H9 (cell line): ENCODE measurements around the gene TNKS1BP1. TPM values are rescaled to one million over a fixed set of nuclear protein-coding genes. Genes with fewer than 3 reads are reported as not detected.

Experiments used
- DNase-seq: peaks from one replicate; pipeline ENCODE4 v3.0.0-alpha.2; 2017
- H2AFZ ChIP-seq: one replicate; pipeline ENCODE4 v1.6.1; 2013; ENCODE audit warnings: mild to moderate bottlenecking, low read length, control low read depth, moderate library complexity
- H2AK5ac ChIP-seq: 2 replicates; pipeline ENCODE4 v1.6.1; 2013; ENCODE audit warnings: low read length, control low read depth, mixed read lengths; ENCODE audit not compliant: insufficient read length
- H2BK120ac ChIP-seq: one replicate; pipeline ENCODE4 v1.6.1; 2013; ENCODE audit warnings: low read depth, mild to moderate bottlenecking, low read length, control low read depth, inconsistent platforms; ENCODE audit not compliant: poor library complexity, severe bottlenecking
- H2BK12ac ChIP-seq: 2 replicates; pipeline ENCODE4 v1.6.1; 2013; ENCODE audit warnings: low read length, control low read depth, mixed read lengths, low read depth; ENCODE audit not compliant: insufficient read length
- H2BK15ac ChIP-seq: 2 replicates; pipeline ENCODE4 v1.6.1; 2013; ENCODE audit warnings: low read depth, low read length, control low read depth
- H2BK20ac ChIP-seq: one replicate; pipeline ENCODE4 v1.6.1; 2013; ENCODE audit warnings: low read depth, mild to moderate bottlenecking, low read length, control low read depth, inconsistent platforms; ENCODE audit not compliant: poor library complexity, severe bottlenecking
- H2BK5ac ChIP-seq: 2 replicates; pipeline ENCODE4 v1.6.1; 2013; ENCODE audit warnings: low read length, control low read depth, mixed read lengths; ENCODE audit not compliant: insufficient read length
- H3K14ac ChIP-seq: 2 replicates; pipeline ENCODE4 v1.6.1; 2013; ENCODE audit warnings: low read length, control low read depth; ENCODE audit not compliant: insufficient read depth
- H3K18ac ChIP-seq: 2 replicates; pipeline ENCODE4 v1.6.1; 2013; ENCODE audit warnings: low read depth, mild to moderate bottlenecking, mixed read lengths, low read length, control low read depth; ENCODE audit not compliant: insufficient read length
- H3K23ac ChIP-seq: 2 replicates; pipeline ENCODE4 v1.6.1; 2013; ENCODE audit warnings: low read length, control low read depth, mixed read lengths, low read depth; ENCODE audit not compliant: insufficient read length
- H3K23me2 ChIP-seq: 2 replicates; pipeline ENCODE4 v1.6.1; 2013; ENCODE audit warnings: low read depth, mild to moderate bottlenecking, mixed read lengths, low read length, control low read depth; ENCODE audit not compliant: insufficient read length, poor library complexity, severe bottlenecking
- H3K27ac ChIP-seq: 2 replicates; pipeline ENCODE4 v1.5.1; 2013; ENCODE audit warnings: low read length, control low read depth, mixed read lengths, low read depth; ENCODE audit not compliant: insufficient read length
- H3K27me3 ChIP-seq: 2 replicates; pipeline ENCODE4 v1.6.1; 2013; ENCODE audit warnings: low read length, control low read depth, inconsistent platforms; ENCODE audit not compliant: insufficient read depth
- H3K4ac ChIP-seq: 2 replicates; pipeline ENCODE4 v1.6.1; 2013; ENCODE audit warnings: low read depth, mild to moderate bottlenecking, control low read depth, inconsistent platforms, low read length, moderate library complexity
- H3K4me1 ChIP-seq: 2 replicates; pipeline ENCODE4 v1.6.1; 2013; ENCODE audit warnings: low read length, control low read depth, inconsistent platforms; ENCODE audit not compliant: insufficient read depth
- H3K4me2 ChIP-seq: 2 replicates; pipeline ENCODE4 v1.6.1; 2013; ENCODE audit warnings: low read length, control low read depth, mixed read lengths; ENCODE audit not compliant: insufficient read length, insufficient read depth
- H3K56ac ChIP-seq: 2 replicates; pipeline ENCODE4 v1.6.1; 2013; ENCODE audit warnings: low read depth, mild to moderate bottlenecking, mixed read lengths, low read length, control low read depth; ENCODE audit not compliant: insufficient read length
- H3K79me1 ChIP-seq: 2 replicates; pipeline ENCODE4 v1.6.1; 2013; ENCODE audit warnings: low read depth, mild to moderate bottlenecking, moderate library complexity, low read length, control low read depth, inconsistent platforms; ENCODE audit not compliant: insufficient read depth, poor library complexity, severe bottlenecking
- H3K79me2 ChIP-seq: 2 replicates; pipeline ENCODE4 v1.6.1; 2013; ENCODE audit warnings: low read length, control low read depth, inconsistent platforms; ENCODE audit not compliant: insufficient read depth
- H3K9ac ChIP-seq: 2 replicates; pipeline ENCODE4 v1.6.1; 2013; ENCODE audit warnings: low read length, control low read depth, mixed read lengths; ENCODE audit not compliant: insufficient read length; ENCODE audit errors: extremely low read depth
- H3K9me3 ChIP-seq: one replicate; pipeline ENCODE4 v1.6.1; 2013; ENCODE audit warnings: low read depth, low read length, inconsistent platforms; ENCODE audit not compliant: control insufficient read depth
- H3T11ph ChIP-seq: one replicate; pipeline ENCODE4 v1.6.1; 2013; ENCODE audit warnings: mild to moderate bottlenecking, low read length, control low read depth, inconsistent platforms
- H4K20me1 ChIP-seq: one replicate; pipeline ENCODE4 v1.6.1; 2013; ENCODE audit not compliant: control insufficient read depth, insufficient read length, insufficient read depth
- H4K5ac ChIP-seq: 2 replicates; pipeline ENCODE4 v1.6.1; 2013; ENCODE audit warnings: low read depth, mild to moderate bottlenecking, mixed read lengths, low read length, control low read depth; ENCODE audit not compliant: insufficient read length
- H4K8ac ChIP-seq: replicated peaks from 2 replicates; pipeline ENCODE4 v1.6.1; 2013; ENCODE audit warnings: low read length, control low read depth, mixed read lengths, low read depth; ENCODE audit not compliant: insufficient read length
- H4K91ac ChIP-seq: 2 replicates; pipeline ENCODE4 v1.6.1; 2013; ENCODE audit warnings: low read depth, mild to moderate bottlenecking, moderate library complexity, mixed read lengths, low read length, control low read depth; ENCODE audit not compliant: insufficient read length
- H3K27ac Mint-ChIP-seq, 3 experiments: 2 replicates in 2 of 3; 3 replicates in 1 of 3; pipeline ENCODE4 v1.8.0; 2020 to 2021; ENCODE audit warnings: mixed read lengths in 3 of 3, mild to moderate bottlenecking in 1 of 3, moderate library complexity in 1 of 3
- H3K27me3 Mint-ChIP-seq: 2 replicates; pipeline ENCODE4 v1.8.0; 2021; ENCODE audit warnings: low read depth, mild to moderate bottlenecking, moderate library complexity, mixed read lengths
- H3K36me3 Mint-ChIP-seq, 3 experiments: 2 replicates in 2 of 3; 3 replicates in 1 of 3; pipeline ENCODE4 v1.8.0; 2020 to 2021; ENCODE audit warnings: low read depth in 3 of 3, mixed read lengths in 3 of 3; ENCODE audit not compliant: insufficient read depth in 1 of 3
- H3K4me1 Mint-ChIP-seq, 2 experiments: 2 replicates each; pipeline ENCODE4 v1.8.0; 2020; ENCODE audit warnings: mixed read lengths in 2 of 2
- H3K4me3 Mint-ChIP-seq, 2 experiments: 2 replicates in 1 of 2; 3 replicates in 1 of 2; pipeline ENCODE4 v1.8.0; 2020 to 2021; ENCODE audit warnings: mild to moderate bottlenecking in 2 of 2, mixed read lengths in 2 of 2, moderate library complexity in 1 of 2
- H3K9me3 Mint-ChIP-seq, 2 experiments: 2 replicates in 1 of 2; 3 replicates in 1 of 2; pipeline ENCODE4 v1.8.0; 2020; ENCODE audit warnings: mild to moderate bottlenecking in 2 of 2, mixed read lengths in 2 of 2, moderate library complexity in 1 of 2
- WGBS: extraction: QIAGEN DNeasy Blood & Tissue Kit; methylation state at CpG from one replicate; pipeline ENCODE4 v1.1.7; 2013; ENCODE audit warnings: missing lambda C conversion rate, low lambda C conversion rate, mixed read lengths; ENCODE audit not compliant: insufficient read length; ENCODE audit errors: extremely low coverage; 5-methylcytosine and 5-hydroxymethylcytosine counted together
- total RNA-seq: library from RNA; stranded (reverse); gene quantifications from 2 replicates; pipeline ENCODE4 v1.2.1, GENCODE V29; 2021
- TF ChIP-seq, protein P1 (sequence below): fragments of 200-600 bp; sonication (generic); conservative IDR thresholded peaks from 3 replicates; pipeline ENCODE4 v1.8.0; 2021; ENCODE audit warnings: antibody characterized with exemption, mild to moderate bottlenecking

Gene TNKS1BP1
- total RNA-seq, 1 experiment from 2014 or later, result 130 TPM

DNA sequence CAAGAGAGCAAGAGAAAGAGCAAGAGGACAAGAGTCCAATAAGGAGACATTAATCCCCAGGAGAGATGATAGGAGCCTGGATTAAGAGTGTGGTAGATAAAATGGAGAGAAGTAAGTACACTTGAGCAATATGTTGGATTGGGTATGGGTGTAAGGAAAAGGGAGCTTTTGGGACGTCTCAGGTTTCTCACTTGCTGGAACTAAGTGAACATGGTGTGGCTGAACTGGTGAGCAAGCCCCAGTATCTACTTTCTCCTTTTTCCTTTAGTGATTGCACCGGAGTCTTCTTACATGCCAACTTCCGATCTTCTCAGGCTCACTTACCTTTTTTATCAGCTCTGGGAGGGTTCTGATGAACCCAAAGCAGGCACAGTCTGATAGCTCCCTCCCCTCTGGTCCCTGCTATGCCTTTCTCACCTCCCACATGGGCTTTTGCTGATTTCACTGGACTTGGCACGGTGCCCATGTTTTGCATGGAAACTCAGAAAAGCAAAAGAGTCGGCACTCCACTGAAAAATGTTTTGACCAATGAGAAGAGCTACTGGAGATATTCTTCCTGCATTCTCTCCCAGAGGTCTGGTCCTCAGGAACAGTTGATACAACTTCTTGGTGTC is 73.2 kb downstream of the TNKS1BP1 start:
- no peak overlapping the region for H3K4me2 ChIP-seq
- no peak overlapping the region for H3K14ac ChIP-seq

More for the DNA sequence above, 73.2 kb downstream of the TNKS1BP1 start:
- Histone ChIP-seq H2BK20ac (no peak overlapping the region), H4K91ac (no peak overlapping the region), H3K79me2 (no peaks in the 10 kb centered on the region), H4K5ac (no peak overlapping the region), H3K23ac (no peak overlapping the region), H4K8ac (no peak overlapping the region), H3K23me2 (no peaks in the 10 kb centered on the region), H3K4ac (no peak overlapping the region), H3K56ac (no peak overlapping the region), H2AFZ (no peak overlapping the region), H3K27me3 (no peaks in the 10 kb centered on the region), H3K27ac (no peak overlapping the region), H2BK5ac (no peak overlapping the region), H3K4me1 (no peaks in the 10 kb centered on the region), H2BK15ac (no peak overlapping the region), H3K9ac (no peak overlapping the region), H3K79me1 (no peaks in the 10 kb centered on the region), H2BK120ac (no peak overlapping the region), H3K9me3 (no peaks in the 10 kb centered on the region), H3T11ph (no peak overlapping the region), H2BK12ac (no peak overlapping the region), H3K18ac (no peak overlapping the region), H4K20me1 (no peaks in the 10 kb centered on the region), H2AK5ac (no peak overlapping the region)
- DNase-seq, result no peak
- WGBS, result no CpG with 5 or more reads among the region's 5 CpGs
- H3K4me3 Mint-ChIP-seq, result no peak overlapping the region
- H3K36me3 Mint-ChIP-seq, result peaks cover 0 to 7% (median 1%) of the 10 kb centered on the region in 3 experiments; a peak in 2 of 7 replicates
- H3K27ac Mint-ChIP-seq, result no peak overlapping the region
- H3K9me3 Mint-ChIP-seq, result peaks cover 3 to 4% of the 10 kb centered on the region in 2 experiments; a peak in 4 of 5 replicates
- peaks cover 3 to 7% of the 10 kb centered on the region in 2 experiments; a peak in 2 of 4 replicates for H3K4me1 Mint-ChIP-seq
- TF ChIP-seq, protein P1, sequence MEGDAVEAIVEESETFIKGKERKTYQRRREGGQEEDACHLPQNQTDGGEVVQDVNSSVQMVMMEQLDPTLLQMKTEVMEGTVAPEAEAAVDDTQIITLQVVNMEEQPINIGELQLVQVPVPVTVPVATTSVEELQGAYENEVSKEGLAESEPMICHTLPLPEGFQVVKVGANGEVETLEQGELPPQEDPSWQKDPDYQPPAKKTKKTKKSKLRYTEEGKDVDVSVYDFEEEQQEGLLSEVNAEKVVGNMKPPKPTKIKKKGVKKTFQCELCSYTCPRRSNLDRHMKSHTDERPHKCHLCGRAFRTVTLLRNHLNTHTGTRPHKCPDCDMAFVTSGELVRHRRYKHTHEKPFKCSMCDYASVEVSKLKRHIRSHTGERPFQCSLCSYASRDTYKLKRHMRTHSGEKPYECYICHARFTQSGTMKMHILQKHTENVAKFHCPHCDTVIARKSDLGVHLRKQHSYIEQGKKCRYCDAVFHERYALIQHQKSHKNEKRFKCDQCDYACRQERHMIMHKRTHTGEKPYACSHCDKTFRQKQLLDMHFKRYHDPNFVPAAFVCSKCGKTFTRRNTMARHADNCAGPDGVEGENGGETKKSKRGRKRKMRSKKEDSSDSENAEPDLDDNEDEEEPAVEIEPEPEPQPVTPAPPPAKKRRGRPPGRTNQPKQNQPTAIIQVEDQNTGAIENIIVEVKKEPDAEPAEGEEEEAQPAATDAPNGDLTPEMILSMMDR, result no peak
- peaks cover 3% of the 10 kb centered on the region for H3K27me3 Mint-ChIP-seq
